ENCODE results near the gene DARS1.

DNA sequence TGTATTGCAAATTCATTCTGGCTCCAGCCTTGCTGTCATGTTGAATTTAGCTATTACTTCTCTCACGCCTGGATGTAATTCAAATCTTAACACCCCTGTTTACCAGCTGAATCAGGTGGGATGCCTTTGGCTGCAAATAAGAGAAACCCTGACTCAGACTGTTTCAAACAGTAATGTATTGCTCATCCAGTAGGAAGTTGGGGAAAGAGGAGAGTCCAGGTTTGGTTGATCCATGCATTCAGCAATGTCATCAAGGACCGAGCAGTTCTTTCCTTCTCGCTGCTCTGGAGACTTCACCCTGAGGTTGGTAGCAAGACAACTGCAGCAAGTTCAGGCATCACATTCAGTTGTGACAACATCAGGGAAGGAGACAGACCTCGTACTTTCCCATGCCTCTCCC lies 6.4 kb upstream of the DARS1 start:
- TF ChIP-seq, protein P1, sequence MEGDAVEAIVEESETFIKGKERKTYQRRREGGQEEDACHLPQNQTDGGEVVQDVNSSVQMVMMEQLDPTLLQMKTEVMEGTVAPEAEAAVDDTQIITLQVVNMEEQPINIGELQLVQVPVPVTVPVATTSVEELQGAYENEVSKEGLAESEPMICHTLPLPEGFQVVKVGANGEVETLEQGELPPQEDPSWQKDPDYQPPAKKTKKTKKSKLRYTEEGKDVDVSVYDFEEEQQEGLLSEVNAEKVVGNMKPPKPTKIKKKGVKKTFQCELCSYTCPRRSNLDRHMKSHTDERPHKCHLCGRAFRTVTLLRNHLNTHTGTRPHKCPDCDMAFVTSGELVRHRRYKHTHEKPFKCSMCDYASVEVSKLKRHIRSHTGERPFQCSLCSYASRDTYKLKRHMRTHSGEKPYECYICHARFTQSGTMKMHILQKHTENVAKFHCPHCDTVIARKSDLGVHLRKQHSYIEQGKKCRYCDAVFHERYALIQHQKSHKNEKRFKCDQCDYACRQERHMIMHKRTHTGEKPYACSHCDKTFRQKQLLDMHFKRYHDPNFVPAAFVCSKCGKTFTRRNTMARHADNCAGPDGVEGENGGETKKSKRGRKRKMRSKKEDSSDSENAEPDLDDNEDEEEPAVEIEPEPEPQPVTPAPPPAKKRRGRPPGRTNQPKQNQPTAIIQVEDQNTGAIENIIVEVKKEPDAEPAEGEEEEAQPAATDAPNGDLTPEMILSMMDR (IDR thresholded peaks at IDR 0.05), result no peak
- TF ChIP-seq EP300 (IDR thresholded peaks at IDR 0.05), result no peak
- TF ChIP-seq POLR2A (IDR thresholded peaks at IDR 0.05), result no peak
